ENCODE measurements around the gene CHSY3.

The CHSY3 gene

GRCh38 chr5:130043834-130044233 is 139.6 kb downstream of the CHSY3 start:
- in situ Hi-C loops (cut with MboI; ENCODE audit: low pct_unique_long_range_greater_than_20kb, low sequenced_read_pairs, unreplicated experiment), result no loop called here
- DNase-seq (ENCODE audit: low spot score), result no peak
- TF ChIP-seq CTCF (IDR thresholded peaks at IDR 0.05; ENCODE audit: extremely low read depth, insufficient read depth, missing control alignments), result no peak

- no peak for TF ChIP-seq CTCF (IDR thresholded peaks at IDR 0.05; ENCODE audit: extremely low read depth, insufficient read depth, missing control alignments)
- no peak for DNase-seq (ENCODE audit: low spot score)
- in situ Hi-C loops (cut with MboI; ENCODE audit: low pct_unique_long_range_greater_than_20kb, low sequenced_read_pairs, unreplicated experiment), result no loop called here
These were observed 141.1 kb downstream of the CHSY3 start for GRCh38 chr5:130045334-130045733.

GRCh38 chr5:130050585-130050984 is 146.3 kb downstream of the CHSY3 start:
- in situ Hi-C loops (cut with MboI; ENCODE audit: low pct_unique_long_range_greater_than_20kb, low sequenced_read_pairs, unreplicated experiment), result no loop called here
- no peak for DNase-seq (ENCODE audit: low spot score)

GRCh38 chr5:130052752-130053151 is 148.5 kb downstream of the CHSY3 start:
- DNase-seq (ENCODE audit: low spot score), result no peak
- in situ Hi-C loops (cut with MboI; ENCODE audit: low pct_unique_long_range_greater_than_20kb, low sequenced_read_pairs, unreplicated experiment), result no loop called here
- no peak for TF ChIP-seq CTCF (IDR thresholded peaks at IDR 0.05; ENCODE audit: extremely low read depth, insufficient read depth, missing control alignments)

More at GRCh38 chr5:130050585-130050984, 146.3 kb downstream of the CHSY3 start:
- TF ChIP-seq CTCF (IDR thresholded peaks at IDR 0.05; ENCODE audit: extremely low read depth, insufficient read depth, missing control alignments), result no peak

GRCh38 chr5:130055572-130055971 is 151.3 kb downstream of the CHSY3 start:
- no peak for TF ChIP-seq CTCF (IDR thresholded peaks at IDR 0.05; ENCODE audit: extremely low read depth, insufficient read depth, missing control alignments)
- in situ Hi-C loops (cut with MboI; ENCODE audit: low pct_unique_long_range_greater_than_20kb, low sequenced_read_pairs, unreplicated experiment), result no loop called here
- DNase-seq (ENCODE audit: low spot score), result no peak

GRCh38 chr5:130061746-130062145 is 157.5 kb downstream of the CHSY3 start:
- in situ Hi-C loops (cut with MboI; ENCODE audit: low pct_unique_long_range_greater_than_20kb, low sequenced_read_pairs, unreplicated experiment), result no loop called here
- TF ChIP-seq CTCF (IDR thresholded peaks at IDR 0.05; ENCODE audit: extremely low read depth, insufficient read depth, missing control alignments), result no peak
- no peak for DNase-seq (ENCODE audit: low spot score)

- TF ChIP-seq CTCF (IDR thresholded peaks at IDR 0.05; ENCODE audit: extremely low read depth, insufficient read depth, missing control alignments), result no peak
- DNase-seq (ENCODE audit: low spot score), result no peak
- in situ Hi-C loops (cut with MboI; ENCODE audit: low pct_unique_long_range_greater_than_20kb, low sequenced_read_pairs, unreplicated experiment), result no loop called here
These were observed 159.3 kb downstream of the CHSY3 start for GRCh38 chr5:130063603-130064002.

All from GM13977 (cell line).